Smooth muscle cell (in vitro differentiated cells): ENCODE data around the gene MLYCD. TPM values are rescaled to one million over a fixed set of nuclear protein-coding genes. Genes with fewer than 3 reads are reported as not detected.

Experiments
- DNase-seq: peaks from one replicate; lab custom pipeline; 2025; ENCODE audit not compliant: unreplicated experiment; lab: John Stamatoyannopoulos, UW
- H2AFZ ChIP-seq: fragments of 200-600 bp; sonication (generic); 2 replicates; pipeline ENCODE4 v1.6.0; 2016; ENCODE audit warnings: antibody characterized with exemption, low read depth, mild to moderate bottlenecking
- H3F3A ChIP-seq: fragments of 200-600 bp; sonication (generic); 2 replicates; pipeline ENCODE4 v1.6.0; 2017; ENCODE audit warnings: antibody characterized with exemption, low read depth
- H3K27ac ChIP-seq: fragments of 200-600 bp; sonication (generic); 2 replicates; pipeline ENCODE4 v1.5.1; 2016; ENCODE audit warnings: low read depth, mild to moderate bottlenecking
- H3K27me3 ChIP-seq: fragments of 200-600 bp; sonication (generic); 2 replicates; pipeline ENCODE4 v1.6.1; 2016; ENCODE audit warnings: low read depth, mild to moderate bottlenecking
- H3K36me3 ChIP-seq: fragments of 200-600 bp; sonication (generic); 2 replicates; pipeline ENCODE4 v1.5.1; 2016; ENCODE audit warnings: low read depth
- H3K4me1 ChIP-seq: fragments of 200-600 bp; sonication (generic); 2 replicates; pipeline ENCODE4 v1.5.1; 2016; ENCODE audit warnings: low read depth
- H3K4me2 ChIP-seq: fragments of 200-600 bp; sonication (generic); 2 replicates; pipeline ENCODE4 v1.6.0; 2016; ENCODE audit warnings: mild to moderate bottlenecking
- H3K4me3 ChIP-seq: fragments of 200-600 bp; sonication (generic); 2 replicates; pipeline ENCODE4 v1.5.1; 2016; ENCODE audit warnings: mild to moderate bottlenecking
- H3K79me2 ChIP-seq: fragments of 200-600 bp; sonication (generic); 2 replicates; pipeline ENCODE4 v1.6.0; 2016; ENCODE audit warnings: low read depth, mild to moderate bottlenecking
- H3K9ac ChIP-seq: fragments of 200-600 bp; sonication (generic); 2 replicates; pipeline ENCODE4 v1.6.0; 2016; ENCODE audit warnings: low read depth
- H3K9me3 ChIP-seq: fragments of 200-600 bp; sonication (generic); replicated peaks from 2 replicates; pipeline ENCODE4 v1.5.1; 2016; ENCODE audit warnings: low read depth
- H4K20me1 ChIP-seq: fragments of 200-600 bp; sonication (generic); 2 replicates; pipeline ENCODE4 v1.6.0; 2016; ENCODE audit warnings: low read depth
- CTCF ChIP-seq: fragments of 200-600 bp; sonication (generic); IDR thresholded peaks from 2 replicates; pipeline ENCODE4 v1.5.1; 2017; ENCODE audit warnings: borderline replicate concordance, mild to moderate bottlenecking, antibody characterized with exemption; ENCODE audit not compliant: insufficient read depth, poor library complexity, severe bottlenecking
- WGBS: methylation state at CpG from one replicate; pipeline ENCODE4 v1.1.7; 2016; ENCODE audit warnings: low lambda C conversion rate; 5-methylcytosine and 5-hydroxymethylcytosine counted together
- polyA plus RNA-seq: library from polyadenylated mRNA; unstranded; fragments of >200 nt; fragmentation: Nextera tagmentation; extraction: Ambion mirVana; gene quantifications from 2 replicates; pipeline ENCODE4 v1.2.1, GENCODE V29; 2016
- total RNA-seq: library from RNA; depleted of rRNA; stranded (reverse); fragments of >200 nt; gene quantifications from 2 replicates; pipeline ENCODE4 v1.2.3, GENCODE V29; 2014

The MLYCD gene
- total and polyA plus RNA-seq, 2 experiments from 2014 or later: 1.2 to 1.6 TPM

GRCh38 chr16:83963277-83964119 lies 64.6 kb downstream of the MLYCD start:
- no peak for TF ChIP-seq CTCF
- H3K4me3 ChIP-seq: no peak overlapping the region
- H2AFZ ChIP-seq: no peak overlapping the region
- H3K27me3 ChIP-seq: no peaks in the 10 kb centered on the region
- H3K4me2 ChIP-seq: no peak overlapping the region
- no peaks in the 10 kb centered on the region for H3K9me3 ChIP-seq
- no peaks in the 10 kb centered on the region for H3K79me2 ChIP-seq
- H3K4me1 ChIP-seq: no peaks in the 10 kb centered on the region
- H3K9ac ChIP-seq: no peak overlapping the region
- H4K20me1 ChIP-seq: no peaks in the 10 kb centered on the region
- no peak for DNase-seq
- WGBS: 88% methylated on average over 22 of the region's 22 CpGs
- H3K27ac ChIP-seq: no peak overlapping the region
- no peaks in the 10 kb centered on the region for H3F3A ChIP-seq
- no peaks in the 10 kb centered on the region for H3K36me3 ChIP-seq

GRCh38 chr16:83964684-83965443 lies 65.9 kb downstream of the MLYCD start:
- no peak overlapping the region for H3K27ac ChIP-seq
- no peak overlapping the region for H3K9ac ChIP-seq
- no peak for DNase-seq
- H4K20me1 ChIP-seq: no peaks in the 10 kb centered on the region
- peaks cover 12% of the 10 kb centered on the region for H3K27me3 ChIP-seq
- H3K9me3 ChIP-seq: no peaks in the 10 kb centered on the region
- TF ChIP-seq CTCF: no peak
- no peak overlapping the region for H3K4me3 ChIP-seq
- H3K4me1 ChIP-seq: no peaks in the 10 kb centered on the region
- no peaks in the 10 kb centered on the region for H3F3A ChIP-seq
- H3K4me2 ChIP-seq: no peak overlapping the region
- 92% methylated on average over 26 of the region's 26 CpGs for WGBS
- no peaks in the 10 kb centered on the region for H3K36me3 ChIP-seq
- H2AFZ ChIP-seq: no peak overlapping the region
- no peaks in the 10 kb centered on the region for H3K79me2 ChIP-seq

GRCh38 chr16:83965444-83966152 lies 66.7 kb downstream of the MLYCD start:
- Histone ChIP-seq H3K79me2 (no peaks in the 10 kb centered on the region), H2AFZ (no peak overlapping the region), H3K27ac (no peak overlapping the region), H3K27me3 (peaks cover 12% of the 10 kb centered on the region), H3F3A (no peaks in the 10 kb centered on the region), H4K20me1 (no peaks in the 10 kb centered on the region), H3K4me3 (no peak overlapping the region), H3K4me2 (no peak overlapping the region), H3K36me3 (no peaks in the 10 kb centered on the region), H3K9me3 (no peaks in the 10 kb centered on the region), H3K4me1 (no peaks in the 10 kb centered on the region), H3K9ac (no peak overlapping the region)
- WGBS: 95% methylated on average over 36 of the region's 36 CpGs
- no peak for DNase-seq
- no peak for TF ChIP-seq CTCF
